Measurements from ENCODE around the gene NT5M. TPM values are rescaled to one million over a fixed set of nuclear protein-coding genes. Genes with fewer than 3 reads are reported as not detected.

The NT5M gene
- total RNA-seq, 1 donor from 2014 or later, result 5.8 TPM

DNA sequence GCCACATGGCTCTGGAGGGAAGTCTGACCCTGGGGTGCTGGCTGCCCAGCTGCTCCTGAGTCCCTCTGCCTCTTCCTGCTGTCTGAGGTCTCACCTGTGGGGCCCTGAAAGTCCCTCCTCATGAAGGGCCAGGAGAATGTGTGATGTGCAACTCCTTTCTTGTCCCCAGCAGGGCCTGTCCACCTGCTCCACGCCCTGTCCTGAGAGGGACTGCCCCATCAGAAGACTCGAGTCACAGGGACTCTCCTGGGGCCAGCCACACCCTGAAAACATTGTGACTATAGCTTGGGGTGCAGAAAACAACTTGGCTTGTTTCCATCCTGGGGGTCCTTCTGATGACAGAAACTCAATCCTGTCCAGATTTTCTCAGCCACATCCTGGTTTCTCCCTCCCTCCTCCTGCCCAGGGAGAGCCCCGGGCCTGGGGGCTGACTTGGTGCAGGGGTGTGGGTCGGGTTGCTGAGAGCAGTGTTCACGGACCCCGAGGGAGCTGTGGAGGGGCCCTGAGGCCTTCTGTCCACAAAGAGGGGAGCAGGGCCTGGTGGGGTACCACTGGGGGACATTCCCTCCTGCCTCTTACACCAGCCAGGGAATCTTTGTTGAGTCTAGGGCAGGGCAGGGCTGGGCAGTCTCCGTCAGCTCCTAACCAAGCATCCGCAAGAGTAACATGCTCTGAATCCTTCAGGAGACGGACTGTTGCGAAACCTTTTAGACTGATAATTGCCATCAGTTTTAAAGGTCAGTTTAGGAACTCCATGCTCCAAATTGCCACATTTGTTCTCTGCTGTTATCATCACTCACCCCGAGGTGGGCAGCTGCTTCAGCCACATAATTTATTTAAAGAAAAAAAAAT lies 45.9 kb downstream of the NT5M start:
- DNase-seq (ENCODE audit: low spot score), result no peak
- H3K27me3 Mint-ChIP-seq (ENCODE audit: unreplicated experiment), result peaks cover 1% of the 10 kb centered on the region

DNA sequence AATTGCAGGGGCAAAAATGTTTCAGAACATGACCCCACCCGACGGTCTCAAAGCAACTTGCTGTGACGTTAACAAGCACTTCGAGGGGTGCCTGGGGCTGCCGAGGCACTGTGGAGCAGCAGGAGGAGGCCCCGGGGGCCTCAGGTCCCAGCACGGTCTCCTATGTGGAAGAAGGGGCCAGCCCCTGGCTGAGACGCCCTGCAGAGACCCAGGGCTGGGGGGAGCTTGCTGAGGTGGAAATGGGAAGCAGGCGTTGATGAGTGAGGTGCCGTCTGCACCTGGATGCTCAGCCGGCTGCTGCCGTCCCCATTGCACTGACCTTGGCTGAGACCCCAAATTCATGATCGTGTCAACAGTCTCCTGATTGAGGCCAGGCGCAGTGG lies 46.5 kb downstream of the NT5M start:
- H3K9me3 Mint-ChIP-seq (ENCODE audit: unreplicated experiment), result no peaks in the 10 kb centered on the region
- H3K27ac Mint-ChIP-seq (ENCODE audit: unreplicated experiment), result no peak overlapping the region
- no peaks in the 10 kb centered on the region for H3K36me3 Mint-ChIP-seq (ENCODE audit: low read depth, unreplicated experiment)
- no peak for DNase-seq (ENCODE audit: low spot score)
- H3K4me1 Mint-ChIP-seq (ENCODE audit: unreplicated experiment), result no peaks in the 10 kb centered on the region
- TF ChIP-seq, protein P1, sequence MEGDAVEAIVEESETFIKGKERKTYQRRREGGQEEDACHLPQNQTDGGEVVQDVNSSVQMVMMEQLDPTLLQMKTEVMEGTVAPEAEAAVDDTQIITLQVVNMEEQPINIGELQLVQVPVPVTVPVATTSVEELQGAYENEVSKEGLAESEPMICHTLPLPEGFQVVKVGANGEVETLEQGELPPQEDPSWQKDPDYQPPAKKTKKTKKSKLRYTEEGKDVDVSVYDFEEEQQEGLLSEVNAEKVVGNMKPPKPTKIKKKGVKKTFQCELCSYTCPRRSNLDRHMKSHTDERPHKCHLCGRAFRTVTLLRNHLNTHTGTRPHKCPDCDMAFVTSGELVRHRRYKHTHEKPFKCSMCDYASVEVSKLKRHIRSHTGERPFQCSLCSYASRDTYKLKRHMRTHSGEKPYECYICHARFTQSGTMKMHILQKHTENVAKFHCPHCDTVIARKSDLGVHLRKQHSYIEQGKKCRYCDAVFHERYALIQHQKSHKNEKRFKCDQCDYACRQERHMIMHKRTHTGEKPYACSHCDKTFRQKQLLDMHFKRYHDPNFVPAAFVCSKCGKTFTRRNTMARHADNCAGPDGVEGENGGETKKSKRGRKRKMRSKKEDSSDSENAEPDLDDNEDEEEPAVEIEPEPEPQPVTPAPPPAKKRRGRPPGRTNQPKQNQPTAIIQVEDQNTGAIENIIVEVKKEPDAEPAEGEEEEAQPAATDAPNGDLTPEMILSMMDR (IDR thresholded peaks at IDR 0.05; ENCODE audit: unreplicated experiment), result no peak
- no peak overlapping the region for H3K4me3 Mint-ChIP-seq (ENCODE audit: unreplicated experiment)
- H3K27me3 Mint-ChIP-seq (ENCODE audit: unreplicated experiment), result peaks cover 1% of the 10 kb centered on the region

More for the DNA sequence above, 45.9 kb downstream of the NT5M start:
- Mint-ChIP-seq H3K9me3 (ENCODE audit: unreplicated experiment) (no peaks in the 10 kb centered on the region), H3K27ac (ENCODE audit: unreplicated experiment) (no peak overlapping the region), H3K4me1 (ENCODE audit: unreplicated experiment) (no peaks in the 10 kb centered on the region), H3K36me3 (ENCODE audit: low read depth, unreplicated experiment) (no peaks in the 10 kb centered on the region), H3K4me3 (ENCODE audit: unreplicated experiment) (no peak overlapping the region)
- TF ChIP-seq, protein P1 (IDR thresholded peaks at IDR 0.05; ENCODE audit: unreplicated experiment), result no peak

DNA sequence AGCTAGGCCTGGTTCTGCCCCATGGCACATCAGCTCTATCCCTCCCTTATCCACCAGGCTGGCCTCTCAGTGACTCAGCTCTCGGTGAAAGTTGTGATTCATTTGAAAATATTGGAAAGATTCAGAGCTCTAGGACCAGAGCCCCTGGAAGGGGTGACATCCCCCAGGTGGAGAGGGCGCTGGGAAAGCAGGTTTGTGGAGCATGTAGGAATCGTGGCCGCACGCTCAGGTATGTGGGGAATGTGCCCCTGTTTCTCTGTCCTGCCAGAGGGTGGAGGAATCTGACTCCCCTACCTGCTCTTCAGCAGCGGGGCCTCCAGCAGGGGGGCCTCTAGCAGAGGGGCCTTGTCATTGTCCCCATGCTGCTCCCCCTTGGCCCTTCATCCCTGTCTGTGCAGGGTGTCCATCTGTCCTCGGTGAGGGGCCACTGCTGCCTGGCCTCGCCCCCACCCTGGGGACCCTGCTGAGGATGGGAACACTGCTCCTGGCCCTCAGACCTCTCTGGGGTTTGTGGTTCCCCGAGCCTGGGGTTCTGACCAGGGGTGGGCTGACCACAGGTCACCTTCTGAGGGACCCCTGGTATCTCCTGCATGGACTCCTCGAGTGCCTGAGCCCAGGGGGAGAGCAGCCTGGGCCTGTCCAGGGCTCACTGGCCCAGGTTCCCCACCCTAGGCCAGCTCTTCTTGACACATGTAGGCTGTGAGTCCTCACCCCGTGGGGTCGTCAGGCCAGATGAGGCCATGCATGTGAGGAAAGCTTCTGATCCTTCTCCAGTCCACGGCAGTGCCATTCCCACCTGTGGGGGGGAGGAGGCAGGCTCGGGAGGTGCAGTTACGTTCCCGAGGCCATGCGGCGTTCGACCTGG lies 47.5 kb downstream of the NT5M start:
- Mint-ChIP-seq H3K9me3 (ENCODE audit: unreplicated experiment) (no peaks in the 10 kb centered on the region), H3K4me3 (ENCODE audit: unreplicated experiment) (no peak overlapping the region), H3K27me3 (ENCODE audit: unreplicated experiment) (peaks cover 1% of the 10 kb centered on the region), H3K4me1 (ENCODE audit: unreplicated experiment) (no peaks in the 10 kb centered on the region), H3K27ac (ENCODE audit: unreplicated experiment) (no peak overlapping the region), H3K36me3 (ENCODE audit: low read depth, unreplicated experiment) (no peaks in the 10 kb centered on the region)
- no peak for DNase-seq (ENCODE audit: low spot score)
- TF ChIP-seq, protein P1 (IDR thresholded peaks at IDR 0.05; ENCODE audit: unreplicated experiment), result no peak

DNA sequence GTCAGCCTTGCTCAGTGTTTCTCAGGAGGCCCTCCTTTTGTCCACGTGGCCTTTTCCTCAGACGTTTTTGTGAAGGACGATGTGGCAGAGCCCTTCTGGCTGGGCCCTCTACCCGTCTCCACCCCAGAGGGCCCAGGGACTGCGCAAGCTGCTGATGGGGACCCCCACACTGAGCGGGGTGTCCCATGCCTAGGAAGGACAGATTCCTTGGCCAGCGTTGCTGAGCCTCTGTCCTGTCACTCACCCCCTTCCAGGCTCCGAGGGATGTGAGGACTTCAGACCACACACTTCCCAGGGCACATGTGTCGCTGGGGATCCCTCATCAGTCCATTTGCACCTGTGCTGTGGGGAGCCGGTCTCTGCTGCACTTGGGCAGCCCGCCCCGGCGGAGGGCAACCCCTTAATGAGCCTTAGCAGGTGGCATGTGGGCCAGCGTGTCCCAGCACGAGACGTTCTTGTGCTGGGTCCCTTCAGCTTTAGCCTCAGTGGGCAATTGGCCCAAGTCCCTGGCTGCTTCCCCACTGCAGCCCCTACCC lies 48.3 kb downstream of the NT5M start:
- peaks cover 1% of the 10 kb centered on the region for H3K27me3 Mint-ChIP-seq (ENCODE audit: unreplicated experiment)
- TF ChIP-seq, protein P1 (IDR thresholded peaks at IDR 0.05; ENCODE audit: unreplicated experiment), result no peak
- H3K9me3 Mint-ChIP-seq (ENCODE audit: unreplicated experiment), result no peaks in the 10 kb centered on the region
- no peak overlapping the region for H3K4me3 Mint-ChIP-seq (ENCODE audit: unreplicated experiment)
- no peaks in the 10 kb centered on the region for H3K36me3 Mint-ChIP-seq (ENCODE audit: low read depth, unreplicated experiment)
- H3K4me1 Mint-ChIP-seq (ENCODE audit: unreplicated experiment), result no peaks in the 10 kb centered on the region
- DNase-seq (ENCODE audit: low spot score), result no peak
- H3K27ac Mint-ChIP-seq (ENCODE audit: unreplicated experiment), result no peak overlapping the region

Data from endothelial cell (in vitro differentiated cells).